Neural cell (in vitro differentiated cells): ENCODE measurements around the gene CTDSPL. TPM values are rescaled to one million over a fixed set of nuclear protein-coding genes. Genes with fewer than 3 reads are reported as not detected.

ENCODE experiments used
- H2AFZ ChIP-seq: fragments of 200-600, 300-800 bp; sonication (generic), shearing (Covaris generic); 2 replicates; pipeline ENCODE4 v1.6.0; 2014; ENCODE audit warnings: low read depth, mild to moderate bottlenecking, antibody characterized with exemption, low read length, moderate library complexity
- H3F3A ChIP-seq: fragments of 200-600 bp; shearing (Covaris generic); 2 replicates; pipeline ENCODE4 v1.6.1; 2016; ENCODE audit warnings: mild to moderate bottlenecking, moderate library complexity, mixed read lengths, antibody characterized with exemption, low read length; ENCODE audit not compliant: insufficient read depth, poor library complexity, severe bottlenecking
- H3K27ac ChIP-seq: fragments of 200-600, 300-800 bp; sonication (generic), shearing (Covaris generic); 2 replicates; pipeline ENCODE4 v1.5.1; 2014; ENCODE audit warnings: mild to moderate bottlenecking, low read length, moderate library complexity
- H3K27me3 ChIP-seq: fragments of 300-800, 200-600 bp; sonication (generic), shearing (Covaris generic); 2 replicates; pipeline ENCODE4 v1.6.0; 2014; ENCODE audit warnings: mild to moderate bottlenecking, low read depth, low read length, moderate library complexity; ENCODE audit not compliant: insufficient read depth
- H3K36me3 ChIP-seq: fragments of 300-800, 200-600 bp; sonication (generic), shearing (Covaris generic); 2 replicates; pipeline ENCODE4 v1.5.1; 2014; ENCODE audit warnings: mild to moderate bottlenecking, antibody characterized with exemption, low read length, moderate library complexity; ENCODE audit not compliant: insufficient read depth
- H3K4me2 ChIP-seq: fragments of 300-800, 200-600 bp; sonication (generic), shearing (Covaris generic); 2 replicates; pipeline ENCODE4 v1.6.0; 2014; ENCODE audit warnings: mild to moderate bottlenecking, low read length
- H3K4me3 ChIP-seq: fragments of 300-800, 200-600 bp; sonication (generic), shearing (Covaris generic); 2 replicates; pipeline ENCODE4 v1.5.1; 2014; ENCODE audit warnings: mild to moderate bottlenecking, low read length, moderate library complexity
- H3K79me2 ChIP-seq: fragments of 200-600 bp; shearing (Covaris generic); replicated peaks from 2 replicates; pipeline ENCODE4 v1.6.0; 2014; ENCODE audit warnings: mild to moderate bottlenecking, low read length, moderate library complexity; ENCODE audit not compliant: insufficient read depth
- H3K9ac ChIP-seq: fragments of 300-800, 200-600 bp; sonication (generic), shearing (Covaris generic); 2 replicates; pipeline ENCODE4 v1.6.1; 2016; ENCODE audit warnings: mild to moderate bottlenecking, low read length, mixed read lengths
- H3K9me2 ChIP-seq: fragments of 200-600 bp; shearing (Covaris generic); 2 replicates; pipeline ENCODE4 v1.6.1; 2016; ENCODE audit warnings: mild to moderate bottlenecking, low read length, mixed read lengths; ENCODE audit not compliant: insufficient read depth
- H3K9me3 ChIP-seq: fragments of 200-600, 300-800 bp; sonication (generic), shearing (Covaris generic); 2 replicates; pipeline ENCODE4 v1.6.1; 2016; ENCODE audit warnings: mild to moderate bottlenecking, mixed run types, low read length, moderate library complexity, mixed read lengths
- H4K20me1 ChIP-seq: fragments of 200-600 bp; shearing (Covaris generic); 2 replicates; pipeline ENCODE4 v1.6.1; 2016; ENCODE audit warnings: mild to moderate bottlenecking, mixed run types; ENCODE audit not compliant: insufficient read depth
- EP300 ChIP-seq: fragments of 450-650 bp; conservative IDR thresholded peaks from 2 replicates; pipeline ENCODE4 v1.6.1; 2014; ENCODE audit warnings: antibody characterized with exemption, mild to moderate bottlenecking, moderate library complexity; ENCODE audit not compliant: poor library complexity, severe bottlenecking
- EZH2 ChIP-seq: fragments of 200-600, 300-800 bp; shearing (Covaris generic), sonication (generic); IDR thresholded peaks from 2 replicates; pipeline ENCODE4 v1.6.1; 2014; ENCODE audit warnings: antibody characterized with exemption, low read length, borderline replicate concordance, mild to moderate bottlenecking; ENCODE audit not compliant: insufficient read depth, poor library complexity, severe bottlenecking
- MXI1 ChIP-seq: fragments of 450-650 bp; conservative IDR thresholded peaks from 2 replicates; pipeline ENCODE4 v1.6.1; 2014; ENCODE audit warnings: antibody characterized with exemption, mild to moderate bottlenecking; ENCODE audit not compliant: poor library complexity, severe bottlenecking
- POLR2AphosphoS5 ChIP-seq: IDR thresholded peaks from 2 replicates; pipeline ENCODE4 v1.6.1; 2012
- RAD21 ChIP-seq: fragments of 450-650 bp; conservative IDR thresholded peaks from 2 replicates; pipeline ENCODE4 v1.6.1; 2014; ENCODE audit warnings: antibody characterized with exemption, mild to moderate bottlenecking, moderate library complexity
- REST ChIP-seq: IDR thresholded peaks from 2 replicates; pipeline ENCODE4 v1.6.1; 2012; ENCODE audit warnings: borderline replicate concordance
- SMC3 ChIP-seq: fragments of 450-650 bp; conservative IDR thresholded peaks from 2 replicates; pipeline ENCODE4 v1.6.1; 2014; ENCODE audit warnings: antibody characterized with exemption, mild to moderate bottlenecking, moderate library complexity; ENCODE audit not compliant: poor library complexity
- TAF1 ChIP-seq: IDR thresholded peaks from 2 replicates; pipeline ENCODE4 v1.6.1; 2012; ENCODE audit warnings: low read depth
- polyA plus RNA-seq: library from polyadenylated mRNA; depleted of rRNA; stranded (reverse); fragments of >200 nt; gene quantifications from 2 replicates; pipeline ENCODE4 v1.2.3, GENCODE V29; 2014
- TF ChIP-seq, protein P1 (sequence below): fragments of 450-650 bp; IDR thresholded peaks from 2 replicates; pipeline ENCODE4 v1.5.1; 2014; ENCODE audit warnings: antibody characterized with exemption, mild to moderate bottlenecking, moderate library complexity; ENCODE audit not compliant: poor library complexity, severe bottlenecking

CTDSPL gene
- polyA plus RNA-seq, 1 donor from 2014 or later = 17.0 TPM

- H3K4me3 ChIP-seq = no peak overlapping the region
- no peaks in the 10 kb centered on the region for H3K9me2 ChIP-seq
- no peaks in the 10 kb centered on the region for H3F3A ChIP-seq
- H3K27me3 ChIP-seq = no peaks in the 10 kb centered on the region
- H3K79me2 ChIP-seq = no peaks in the 10 kb centered on the region
- no peak overlapping the region for H3K4me2 ChIP-seq
- no peak overlapping the region for H3K9ac ChIP-seq
- no peak overlapping the region for H3K27ac ChIP-seq
- no peak overlapping the region for H2AFZ ChIP-seq
- TF ChIP-seq EP300 (no peak), TAF1 (no peak), REST (no peak), MXI1 (no peak), EZH2 (no peak), RAD21 (no peak), SMC3 (no peak), POLR2AphosphoS5 (no peak)
- TF ChIP-seq, protein P1, sequence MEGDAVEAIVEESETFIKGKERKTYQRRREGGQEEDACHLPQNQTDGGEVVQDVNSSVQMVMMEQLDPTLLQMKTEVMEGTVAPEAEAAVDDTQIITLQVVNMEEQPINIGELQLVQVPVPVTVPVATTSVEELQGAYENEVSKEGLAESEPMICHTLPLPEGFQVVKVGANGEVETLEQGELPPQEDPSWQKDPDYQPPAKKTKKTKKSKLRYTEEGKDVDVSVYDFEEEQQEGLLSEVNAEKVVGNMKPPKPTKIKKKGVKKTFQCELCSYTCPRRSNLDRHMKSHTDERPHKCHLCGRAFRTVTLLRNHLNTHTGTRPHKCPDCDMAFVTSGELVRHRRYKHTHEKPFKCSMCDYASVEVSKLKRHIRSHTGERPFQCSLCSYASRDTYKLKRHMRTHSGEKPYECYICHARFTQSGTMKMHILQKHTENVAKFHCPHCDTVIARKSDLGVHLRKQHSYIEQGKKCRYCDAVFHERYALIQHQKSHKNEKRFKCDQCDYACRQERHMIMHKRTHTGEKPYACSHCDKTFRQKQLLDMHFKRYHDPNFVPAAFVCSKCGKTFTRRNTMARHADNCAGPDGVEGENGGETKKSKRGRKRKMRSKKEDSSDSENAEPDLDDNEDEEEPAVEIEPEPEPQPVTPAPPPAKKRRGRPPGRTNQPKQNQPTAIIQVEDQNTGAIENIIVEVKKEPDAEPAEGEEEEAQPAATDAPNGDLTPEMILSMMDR = no peak
- no peaks in the 10 kb centered on the region for H4K20me1 ChIP-seq
- H3K36me3 ChIP-seq = no peaks in the 10 kb centered on the region
- no peaks in the 10 kb centered on the region for H3K9me3 ChIP-seq
Measured at GRCh38 chr3:37979541-37980461, 118.1 kb downstream of the CTDSPL start.

GRCh38 chr3:37980462-37981347 is 119.0 kb downstream of the CTDSPL start:
- no peaks in the 10 kb centered on the region for H3K36me3 ChIP-seq
- H3K27me3 ChIP-seq = no peaks in the 10 kb centered on the region
- no peaks in the 10 kb centered on the region for H3K79me2 ChIP-seq
- H3K4me3 ChIP-seq = no peak overlapping the region
- no peaks in the 10 kb centered on the region for H3K9me3 ChIP-seq
- H3K9ac ChIP-seq = no peak overlapping the region
- no peaks in the 10 kb centered on the region for H3F3A ChIP-seq
- no peak overlapping the region for H2AFZ ChIP-seq
- no peak overlapping the region for H3K4me2 ChIP-seq
- no peaks in the 10 kb centered on the region for H3K9me2 ChIP-seq
- H3K27ac ChIP-seq = no peak overlapping the region
- no peaks in the 10 kb centered on the region for H4K20me1 ChIP-seq
- TF ChIP-seq SMC3 (no peak), EZH2 (no peak), REST (no peak), TAF1 (no peak), RAD21 (no peak), MXI1 (no peak), EP300 (no peak), POLR2AphosphoS5 (no peak)
- TF ChIP-seq, protein P1 = no peak
